Measurements from ENCODE around the gene GSDME. TPM values are rescaled to one million over a fixed set of nuclear protein-coding genes. Genes with fewer than 3 reads are reported as not detected.

Gene GSDME
- 10 to 100 TPM in 1 of 2 donors, 1 to 10 TPM in 1; 8.3 to 13.1 TPM for total RNA-seq
- polyA plus RNA-seq (ENCODE audit: insufficient read length in 6 of 6): 10 to 100 TPM in 5 of 6 donors, 1 to 10 TPM in 1; 9.0 to 16.6 (median 12.4) TPM
- long read RNA-seq, donor 1, partial matches to known transcripts: 0 of 1 reads
- long read RNA-seq, donor 1, other reads (novel, unspliced or antisense): 0 of 1 reads
- long read RNA-seq, donor 2, partial matches to known transcripts: 0 of 1 reads
- long read RNA-seq, donor 2, other reads (novel, unspliced or antisense): 0 of 1 reads
- long read RNA-seq, donor 3, partial matches to known transcripts: 0 of 4 reads
- long read RNA-seq, donor 3, other reads (novel, unspliced or antisense): 0 of 4 reads
- long read RNA-seq, donor 4, partial matches to known transcripts: 0 of 9 reads
- long read RNA-seq, donor 4, other reads (novel, unspliced or antisense): 3 of 9 reads
- long read RNA-seq, donor 5, partial matches to known transcripts: 0 of 3 reads
- long read RNA-seq, donor 5, other reads (novel, unspliced or antisense): 0 of 3 reads
- long read RNA-seq, donor 6, partial matches to known transcripts: 0 of 1 reads
- long read RNA-seq, donor 6, other reads (novel, unspliced or antisense): 0 of 1 reads
- long read RNA-seq, donor 7, partial matches to known transcripts: 5 of 10 reads
- long read RNA-seq, donor 7, other reads (novel, unspliced or antisense): 0 of 10 reads
- long read RNA-seq, donor 8, partial matches to known transcripts: 0 of 3 reads
- long read RNA-seq, donor 8, other reads (novel, unspliced or antisense): 0 of 3 reads
- long read RNA-seq, donor 9: 0 reads
- long read RNA-seq, donor 10, transcript GSDME-215 (10 exons, 2,250 nt): major isoform, 5 of 8 reads
- long read RNA-seq, donor 10, partial matches to known transcripts: 2 of 8 reads
- long read RNA-seq, donor 10, other reads (novel, unspliced or antisense): 1 of 8 reads
- long read RNA-seq, donor 11, full-length matches to known transcripts: 13 of 21 reads
- long read RNA-seq, donor 11, partial matches to known transcripts: 8 of 21 reads
- long read RNA-seq, donor 11, other reads (novel, unspliced or antisense): 0 of 21 reads
- long read RNA-seq, donor 12, full-length matches to known transcripts: 5 of 5 reads
- long read RNA-seq, donor 12, partial matches to known transcripts: 0 of 5 reads
- long read RNA-seq, donor 12, other reads (novel, unspliced or antisense): 0 of 5 reads

DNA sequence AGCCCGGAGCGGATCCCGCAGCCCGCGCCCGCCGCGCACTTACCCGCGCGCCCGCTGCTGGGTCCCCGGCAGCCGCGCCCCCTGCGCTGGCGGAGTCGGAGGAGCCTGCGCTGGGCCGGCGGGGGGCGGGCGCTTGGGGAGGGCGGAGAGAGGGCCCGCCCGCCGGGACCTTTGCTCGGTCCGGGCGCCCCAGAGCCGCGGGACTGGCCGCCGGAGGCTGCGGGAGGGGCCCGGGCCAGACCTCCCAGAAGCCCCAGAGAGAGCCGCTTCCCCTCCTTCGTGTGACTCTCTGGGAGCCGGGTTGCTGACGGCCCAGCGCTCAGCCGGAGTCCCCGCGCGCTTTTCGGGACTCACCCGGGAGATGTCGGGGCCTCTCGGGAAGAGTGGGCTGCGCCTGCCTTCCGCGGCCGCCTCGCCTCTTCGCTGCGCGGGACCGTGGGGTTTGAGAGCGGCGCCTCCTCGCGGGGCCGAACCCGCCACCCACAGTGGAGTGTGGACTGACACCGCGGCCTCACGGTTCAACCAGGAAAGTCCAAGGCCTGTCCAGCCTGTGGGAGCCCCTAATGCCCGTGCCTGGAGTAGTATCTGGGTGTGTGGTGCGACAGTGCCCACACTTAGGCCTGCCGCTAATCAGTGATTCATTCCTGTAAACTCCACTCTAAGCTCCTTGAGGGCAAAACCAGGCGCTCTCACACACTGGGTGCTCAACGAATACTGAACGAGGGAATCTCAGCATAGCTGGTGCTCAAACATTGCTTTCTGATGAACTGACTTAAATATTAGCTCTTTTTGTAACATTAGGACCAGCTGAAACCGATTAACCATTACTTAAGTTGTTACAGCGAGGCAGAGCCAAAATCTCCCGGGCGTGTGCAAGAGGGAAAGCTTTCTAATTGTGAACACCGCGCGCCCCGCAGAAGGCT lies at the start of gene GSDME:
TSS of gene GSDME (minus strand) at position 112 of the 923 bp plus-strand sequence. CDS start 7,690 bp downstream, outside the sequence.
- TF ChIP-seq, protein P1, sequence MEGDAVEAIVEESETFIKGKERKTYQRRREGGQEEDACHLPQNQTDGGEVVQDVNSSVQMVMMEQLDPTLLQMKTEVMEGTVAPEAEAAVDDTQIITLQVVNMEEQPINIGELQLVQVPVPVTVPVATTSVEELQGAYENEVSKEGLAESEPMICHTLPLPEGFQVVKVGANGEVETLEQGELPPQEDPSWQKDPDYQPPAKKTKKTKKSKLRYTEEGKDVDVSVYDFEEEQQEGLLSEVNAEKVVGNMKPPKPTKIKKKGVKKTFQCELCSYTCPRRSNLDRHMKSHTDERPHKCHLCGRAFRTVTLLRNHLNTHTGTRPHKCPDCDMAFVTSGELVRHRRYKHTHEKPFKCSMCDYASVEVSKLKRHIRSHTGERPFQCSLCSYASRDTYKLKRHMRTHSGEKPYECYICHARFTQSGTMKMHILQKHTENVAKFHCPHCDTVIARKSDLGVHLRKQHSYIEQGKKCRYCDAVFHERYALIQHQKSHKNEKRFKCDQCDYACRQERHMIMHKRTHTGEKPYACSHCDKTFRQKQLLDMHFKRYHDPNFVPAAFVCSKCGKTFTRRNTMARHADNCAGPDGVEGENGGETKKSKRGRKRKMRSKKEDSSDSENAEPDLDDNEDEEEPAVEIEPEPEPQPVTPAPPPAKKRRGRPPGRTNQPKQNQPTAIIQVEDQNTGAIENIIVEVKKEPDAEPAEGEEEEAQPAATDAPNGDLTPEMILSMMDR (IDR thresholded peaks at IDR 0.05): no peak
- intact Hi-C loops (cut with DNase I): no loop called here
- H3K4me1 ChIP-seq: peaks cover 0 to 16% of the 10 kb centered on the region in 2 donors
- H3K27ac ChIP-seq: peak within 1 kb of the TSS; percentile 69 to 76
- peak; percentile 95 for ATAC-seq
- DNase-seq: peak; percentile 48 to 87 (median 64)
- H3K36me3 ChIP-seq: no peaks in the 10 kb centered on the region
- peaks cover 3 to 62% of the 10 kb centered on the region in 2 donors for H3K27me3 ChIP-seq
- H3K9me3 ChIP-seq: no peaks in the 10 kb centered on the region
- H3K4me3 ChIP-seq: peak within 1 kb of the TSS; percentile 59 to 73

DNA sequence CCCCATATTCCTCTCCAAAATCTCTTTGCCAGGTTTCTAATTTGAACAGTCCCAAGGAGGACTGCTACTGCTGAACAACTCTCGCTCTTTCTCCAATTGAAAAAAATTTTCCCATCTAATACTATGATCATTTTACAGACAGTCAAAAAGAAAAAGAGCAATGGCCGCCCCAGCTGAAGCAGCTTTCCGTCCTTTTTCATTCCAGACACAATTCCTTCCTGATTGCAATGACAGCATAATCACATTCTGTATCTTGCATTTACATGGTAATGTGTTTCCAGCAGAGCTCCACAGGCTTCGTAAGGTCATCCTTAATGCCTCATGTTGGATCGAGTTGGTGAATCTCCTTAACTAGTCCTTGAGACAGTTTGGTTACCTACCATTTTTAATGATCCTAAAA lies 45.0 kb upstream of the GSDME start:
- Histone ChIP-seq H3K27me3 (no peaks in the 10 kb centered on the region), H3K27ac (no peak overlapping the region), H3K4me1 (no peaks in the 10 kb centered on the region), H3K4me3 (no peak overlapping the region), H3K9me3 (no peaks in the 10 kb centered on the region), H3K36me3 (peaks cover 0 to 24% of the 10 kb centered on the region in 2 donors)
- DNase-seq (no peak), ATAC-seq (no peak)
- TF ChIP-seq, protein P1 (IDR thresholded peaks at IDR 0.05): no peak
- intact Hi-C loops (cut with DNase I): no loop called here

DNA sequence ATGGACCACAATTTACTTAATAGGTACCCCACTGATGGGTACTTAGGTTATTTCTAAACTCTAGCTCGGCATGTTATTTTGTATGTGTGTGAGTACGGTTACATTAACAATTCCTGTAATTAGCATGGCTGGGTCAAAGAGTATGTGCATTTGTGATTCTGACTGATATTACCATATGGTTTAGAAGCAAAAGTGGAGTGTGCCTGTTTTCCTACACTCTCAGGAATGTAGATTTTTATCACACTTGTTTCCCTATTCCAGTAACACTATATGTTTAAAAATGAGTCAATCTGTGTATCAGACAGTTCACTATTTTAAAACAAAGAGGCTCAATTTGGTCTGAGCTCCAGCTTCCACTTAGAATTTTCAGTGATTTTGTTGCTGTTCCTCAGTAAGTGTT lies 44.6 kb upstream of the GSDME start:
- no peaks in the 10 kb centered on the region for H3K9me3 ChIP-seq
- ATAC-seq (no peak), DNase-seq (no peak)
- no peaks in the 10 kb centered on the region for H3K4me1 ChIP-seq
- TF ChIP-seq, protein P1 (IDR thresholded peaks at IDR 0.05): no peak
- H3K4me3 ChIP-seq: no peak overlapping the region
- H3K27me3 ChIP-seq: no peaks in the 10 kb centered on the region
- no peak overlapping the region for H3K27ac ChIP-seq
- H3K36me3 ChIP-seq: peaks cover 0 to 24% of the 10 kb centered on the region in 2 donors
- intact Hi-C loops (cut with DNase I): no loop called here

DNA sequence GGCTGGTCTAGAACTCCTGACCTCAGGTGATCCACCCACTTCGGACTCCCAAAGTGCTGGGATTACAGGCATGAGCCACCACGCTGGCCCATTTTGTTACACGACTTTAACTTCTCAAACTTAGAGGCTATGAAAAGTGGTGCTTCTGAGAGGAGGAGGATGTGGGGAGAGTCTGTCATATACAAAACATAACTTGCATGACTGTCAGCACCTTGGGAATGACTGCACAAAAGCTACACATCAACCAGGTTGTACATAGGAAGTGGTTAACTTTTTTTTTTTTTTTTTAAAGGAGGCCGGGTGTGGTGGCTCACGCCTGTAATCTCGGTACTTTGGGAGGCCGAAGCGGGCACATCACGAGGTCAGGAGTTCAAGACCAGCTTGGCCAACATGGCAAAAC lies 43.4 kb upstream of the GSDME start:
- Histone ChIP-seq H3K27ac (no peak overlapping the region), H3K36me3 (peaks cover 0 to 24% of the 10 kb centered on the region in 2 donors), H3K9me3 (no peaks in the 10 kb centered on the region), H3K27me3 (no peaks in the 10 kb centered on the region), H3K4me1 (no peaks in the 10 kb centered on the region), H3K4me3 (no peak overlapping the region)
- TF ChIP-seq, protein P1 (IDR thresholded peaks at IDR 0.05): no peak
- intact Hi-C loops (cut with DNase I): no loop called here
- DNase-seq (no peak), ATAC-seq (no peak)

Measured in left lung (tissue), 14 donors.